Effector CD4-positive, alpha-beta T cell (primary cell): Measurements from ENCODE around the gene KRTAP10-11. TPM values are rescaled to one million over a fixed set of nuclear protein-coding genes. Genes with fewer than 3 reads are reported as not detected.
"Not testable (repeated sequence)": the region's sequence is repeated elsewhere in the genome, so short reads cannot be mapped to it uniquely, and the experiment has no call there.

Experiments used
- DNase-seq: peaks from one replicate; pipeline ENCODE4 v3.0.0-alpha.2; 2020
- total RNA-seq: gene quantifications from one replicate; lab custom pipeline; 2026; lab: John Stamatoyannopoulos, UW

KRTAP10-11 gene
- total RNA-seq, result not detected

DNA sequence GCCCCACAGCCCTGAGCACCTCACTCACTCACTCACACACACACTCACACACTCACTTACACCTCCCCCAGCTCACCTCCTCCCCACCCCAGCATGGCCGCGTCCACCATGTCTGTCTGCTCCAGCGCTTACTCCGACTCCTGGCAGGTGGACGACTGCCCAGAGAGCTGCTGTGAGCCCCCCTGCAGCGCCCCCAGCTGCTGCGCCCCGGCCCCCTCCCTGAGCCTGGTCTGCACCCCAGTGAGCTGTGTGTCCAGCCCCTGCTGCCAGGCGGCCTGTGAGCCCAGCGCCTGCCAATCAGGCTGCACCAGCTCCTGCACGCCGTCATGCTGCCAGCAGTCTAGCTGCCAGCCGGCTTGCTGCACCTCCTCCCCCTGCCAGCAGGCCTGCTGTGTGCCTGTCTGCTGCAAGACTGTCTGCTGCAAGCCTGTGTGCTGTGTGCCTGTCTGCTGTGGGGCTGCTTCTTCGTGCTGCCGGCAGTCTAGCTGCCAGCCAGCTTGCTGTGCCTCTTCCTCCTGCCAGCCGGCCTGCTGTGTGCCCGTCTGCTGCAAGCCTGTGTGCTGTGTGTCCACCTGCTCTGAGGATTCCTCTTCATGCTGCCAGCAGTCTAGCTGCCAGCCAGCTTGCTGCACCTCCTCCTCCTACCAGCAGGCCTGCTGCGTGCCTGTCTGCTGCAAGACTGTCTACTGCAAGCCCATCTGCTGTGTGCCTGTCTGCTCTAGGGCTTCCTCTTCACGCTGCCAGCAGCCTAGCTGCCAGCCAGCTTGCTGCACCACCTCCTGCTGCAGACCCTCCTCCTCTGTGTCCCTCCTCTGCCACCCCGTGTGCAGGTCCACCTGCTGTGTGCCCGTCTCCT is at the start of gene KRTAP10-11:
Gene KRTAP10-11, plus strand, starts transcription at position 49 of the 856 bp plus-strand sequence. Its CDS starts 45 bp downstream, at position 94.
- DNase-seq, result not testable (repeated sequence)

- DNase-seq, result no peak
Measured at GRCh38 chr21:44598061-44598460, 48.2 kb upstream of the KRTAP10-11 start.

- DNase-seq, result no peak
Measured at GRCh38 chr21:44599264-44600029, 46.8 kb upstream of the KRTAP10-11 start.

GRCh38 chr21:44600118-44600978 is 45.9 kb upstream of the KRTAP10-11 start, which contains the start of gene KRTAP10-7:
TSS of gene KRTAP10-7 (plus strand) at chr21:44600597. CDS start at chr21:44600622, 25 bp downstream.
- DNase-seq, result not testable (repeated sequence)

DNA sequence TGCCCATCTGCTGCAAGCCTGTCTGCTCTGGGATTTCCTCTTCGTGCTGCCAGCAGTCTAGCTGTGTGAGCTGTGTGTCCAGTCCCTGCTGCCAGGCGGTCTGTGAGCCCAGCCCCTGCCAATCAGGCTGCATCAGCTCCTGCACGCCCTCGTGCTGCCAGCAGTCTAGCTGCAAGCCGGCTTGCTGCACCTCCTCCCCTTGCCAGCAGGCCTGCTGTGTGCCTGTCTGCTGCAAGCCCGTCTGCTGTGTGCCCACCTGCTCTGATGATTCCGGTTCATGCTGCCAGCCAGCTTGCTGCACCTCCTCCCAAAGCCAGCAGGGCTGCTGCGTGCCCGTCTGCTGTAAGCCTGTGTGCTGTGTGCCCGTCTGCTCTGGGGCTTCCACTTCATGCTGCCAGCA is 45.1 kb upstream of the KRTAP10-11 start:
- not testable (repeated sequence) for DNase-seq

GRCh38 chr21:44601596-44602462 is 44.4 kb upstream of the KRTAP10-11 start:
- no peak for DNase-seq

DNA sequence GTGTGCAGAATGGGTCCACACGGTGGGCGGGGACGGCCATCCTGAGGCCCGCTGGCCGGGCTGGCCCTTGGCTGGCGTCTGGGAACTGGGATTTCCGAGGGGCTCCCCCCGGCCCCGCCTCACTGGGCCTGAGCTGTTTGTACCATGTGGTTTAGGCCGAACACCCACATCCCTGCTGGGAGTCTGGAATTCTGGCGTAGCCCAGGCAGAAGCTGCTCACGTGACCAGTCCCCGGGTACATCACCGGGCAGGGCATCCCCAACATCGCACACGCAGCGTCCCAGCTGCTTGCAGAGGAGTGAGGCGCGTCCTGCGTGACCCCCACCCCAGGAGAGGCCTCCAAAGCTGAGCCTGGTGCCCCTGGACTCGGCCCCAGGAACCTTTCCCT is 43.8 kb upstream of the KRTAP10-11 start:
- DNase-seq, result no peak

- no peak for DNase-seq
Measured at GRCh38 chr21:44603109-44603875, 42.9 kb upstream of the KRTAP10-11 start.

- no peak for DNase-seq
Measured at GRCh38 chr21:44603911-44604310, 42.3 kb upstream of the KRTAP10-11 start.

- DNase-seq, result no peak
Measured at GRCh38 chr21:44606495-44606894, 39.7 kb upstream of the KRTAP10-11 start.

DNA sequence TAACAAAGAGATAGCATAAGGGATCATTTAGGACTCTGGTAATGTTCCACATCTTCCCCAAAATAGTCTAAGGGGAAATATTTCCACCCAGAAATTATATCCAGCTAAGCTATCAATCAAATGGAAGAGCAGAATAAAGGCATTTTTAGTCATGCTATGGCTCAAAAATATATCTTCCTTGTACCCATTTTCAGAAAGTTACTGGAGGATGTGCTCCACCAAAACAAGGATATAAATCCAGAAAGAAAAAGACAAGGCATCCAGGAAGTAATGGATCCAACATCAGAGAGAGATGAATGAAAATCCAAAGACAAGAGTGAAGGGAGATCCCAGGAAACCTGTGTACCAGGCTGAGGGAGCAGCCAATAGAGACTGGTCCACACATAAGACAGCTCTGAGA is 37.0 kb upstream of the KRTAP10-11 start:
- no peak for DNase-seq

DNA sequence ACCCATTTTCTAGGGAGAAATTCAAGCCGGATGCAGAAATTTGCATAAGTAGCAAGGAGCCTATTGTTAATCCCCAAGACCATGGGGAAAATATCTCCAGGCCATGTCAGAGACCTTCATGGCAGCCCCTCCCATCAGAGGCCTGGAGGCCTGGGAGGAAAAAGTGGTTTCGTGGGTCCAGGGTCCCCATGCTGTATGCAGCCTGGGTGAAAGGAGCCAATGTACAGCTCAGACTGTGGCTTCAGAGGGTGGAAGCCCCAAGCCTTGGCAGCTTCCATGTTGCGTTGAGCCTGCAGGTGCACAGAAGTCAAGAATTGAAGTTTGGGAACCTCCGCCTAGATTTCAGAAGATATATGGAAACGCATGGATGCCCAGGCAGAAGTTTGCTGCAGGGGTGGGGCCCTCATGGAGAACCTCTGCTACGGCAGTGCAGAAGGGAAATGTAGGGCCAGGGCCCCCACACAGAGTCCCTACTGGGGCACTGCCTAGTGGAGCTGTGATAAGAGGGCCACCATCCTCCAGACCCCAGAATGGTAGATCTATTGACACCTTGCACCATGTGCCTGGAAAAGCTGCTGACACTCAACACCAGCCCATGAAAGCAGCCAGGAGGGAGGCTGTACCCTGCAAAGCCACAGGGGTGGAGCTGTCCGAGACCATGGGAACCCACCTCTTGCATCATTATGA is 35.9 kb upstream of the KRTAP10-11 start:
- DNase-seq, result not testable (repeated sequence)

- DNase-seq, result no peak
Measured at GRCh38 chr21:44611551-44611950, 34.7 kb upstream of the KRTAP10-11 start.

GRCh38 chr21:44612029-44612486 is 34.2 kb upstream of the KRTAP10-11 start, which contains the start of gene KRTAP10-8:
TSS of gene KRTAP10-8 (plus strand) at chr21:44612079. CDS start at chr21:44612101, 22 bp downstream.
- DNase-seq, result no peak

GRCh38 chr21:44612669-44613229 is 33.5 kb upstream of the KRTAP10-11 start:
- no peak for DNase-seq

DNA sequence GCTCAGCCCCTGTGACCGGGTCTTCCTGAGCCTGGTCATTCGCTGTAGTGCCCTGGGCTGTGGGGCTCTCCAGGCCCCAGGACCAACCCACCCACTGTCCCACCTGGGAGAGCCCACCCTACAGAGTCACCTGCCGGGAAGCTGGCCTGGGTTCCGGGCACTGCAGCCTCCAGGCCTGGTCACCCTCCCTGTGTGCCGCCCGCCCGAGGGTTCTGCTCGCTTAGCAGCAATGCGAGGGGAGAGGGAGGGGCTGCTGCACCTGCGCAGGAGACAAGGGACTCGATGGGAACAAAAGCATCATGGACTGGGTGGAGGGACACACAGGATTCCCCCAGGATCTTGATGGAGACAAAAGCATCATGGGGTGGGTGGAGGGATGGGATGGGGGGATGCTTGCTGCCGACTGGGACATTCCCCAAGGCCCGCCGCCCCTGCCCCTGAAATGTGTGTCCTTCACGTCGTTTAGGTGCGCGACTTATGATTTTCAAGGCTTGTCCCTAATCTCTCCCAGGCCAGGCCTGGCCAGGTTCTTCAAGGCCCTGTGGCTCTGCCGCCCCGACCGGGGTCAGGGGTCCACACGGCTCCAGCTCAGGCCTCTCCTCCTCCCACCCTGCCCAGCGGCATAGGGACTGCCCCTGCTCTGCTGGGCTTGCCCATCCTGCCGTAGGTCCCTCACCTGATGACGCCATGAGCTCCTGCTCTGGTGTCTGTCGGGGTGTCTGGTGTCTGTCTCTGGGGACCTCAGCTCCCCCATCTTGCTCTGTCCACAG is 32.6 kb upstream of the KRTAP10-11 start:
- no peak for DNase-seq

- DNase-seq, result no peak
Measured at GRCh38 chr21:44614161-44614631, 32.0 kb upstream of the KRTAP10-11 start.

DNA sequence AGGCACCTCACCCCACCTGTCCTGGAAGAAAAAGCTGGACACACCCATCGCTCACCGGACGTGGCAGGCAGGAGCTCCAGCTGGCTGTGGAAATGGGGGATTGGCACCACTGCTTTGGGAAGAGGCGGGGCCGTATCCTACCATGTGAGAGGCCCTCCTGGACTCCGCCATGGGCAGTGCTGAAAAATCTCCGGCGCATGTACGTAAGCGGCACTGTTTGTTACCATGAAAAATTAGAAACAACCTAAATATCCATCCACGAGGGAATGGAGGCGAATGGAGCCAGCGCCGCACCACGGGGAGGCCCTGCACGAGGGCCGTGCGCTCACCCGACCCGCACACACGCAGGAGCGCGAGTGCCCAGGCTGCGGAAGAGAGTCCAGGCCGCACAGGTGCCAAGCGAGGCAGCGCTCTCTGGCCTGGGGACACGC is 31.2 kb upstream of the KRTAP10-11 start:
- no peak for DNase-seq

DNA sequence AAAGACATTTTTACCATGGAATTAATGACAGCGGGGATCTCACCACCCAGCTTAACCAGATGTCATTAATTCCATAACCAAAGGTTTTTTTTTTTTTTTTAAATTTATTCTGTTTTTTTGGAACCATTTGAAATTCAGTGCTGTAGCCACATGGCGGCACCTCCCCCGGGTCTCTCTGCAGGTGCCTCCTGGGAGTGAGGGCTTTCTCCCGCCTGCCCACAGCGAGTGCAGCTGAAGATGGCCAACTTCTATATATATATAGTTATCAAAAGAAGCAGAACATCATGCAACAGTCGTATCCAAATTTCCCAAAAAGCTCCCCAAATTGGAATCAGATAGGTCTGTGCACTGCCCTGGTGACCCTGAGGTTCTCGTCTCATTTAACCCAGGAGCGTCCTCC is 30.7 kb upstream of the KRTAP10-11 start:
- no peak for DNase-seq
